Endometrium (tissue), 2 donors: Measurements from ENCODE around the gene METAP1D.

ENCODE experiments used
- FAIRE-seq: peaks from 2 replicates; lab custom pipeline; 2012; peaks lifted over from hg19 to GRCh38; lab: Jason Lieb, UNC
- donor health status: control.
- donor health status: control.

Gene METAP1D

DNA sequence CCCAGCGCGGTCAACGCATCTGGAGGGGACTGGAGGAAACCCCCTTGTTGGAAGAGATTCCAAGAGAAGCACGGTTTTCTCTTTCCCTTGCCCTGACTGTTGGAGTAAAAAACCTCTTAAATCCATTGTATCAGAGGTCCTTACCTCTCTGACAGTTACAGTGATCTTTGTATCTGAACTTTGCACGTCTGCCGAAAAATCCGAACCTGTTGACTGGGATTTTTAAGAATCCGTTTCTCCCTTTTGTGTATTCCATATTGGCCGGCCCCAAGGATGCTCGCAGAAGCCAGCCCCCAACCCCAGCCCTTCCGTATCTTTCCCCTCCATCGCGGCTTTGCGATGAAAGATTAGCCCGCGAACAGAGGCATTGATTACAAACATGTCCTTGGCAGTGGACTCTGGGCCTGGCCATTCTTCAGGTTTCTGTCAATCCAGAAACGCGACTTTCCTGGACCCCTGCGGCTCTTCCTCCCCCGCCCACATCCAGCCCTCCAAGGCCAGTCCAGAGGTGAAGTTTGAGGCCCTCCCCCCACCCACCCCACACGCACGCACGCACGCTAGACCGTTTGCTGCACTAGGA lies 81.0 kb downstream of the METAP1D start:
- no peak for FAIRE-seq

DNA sequence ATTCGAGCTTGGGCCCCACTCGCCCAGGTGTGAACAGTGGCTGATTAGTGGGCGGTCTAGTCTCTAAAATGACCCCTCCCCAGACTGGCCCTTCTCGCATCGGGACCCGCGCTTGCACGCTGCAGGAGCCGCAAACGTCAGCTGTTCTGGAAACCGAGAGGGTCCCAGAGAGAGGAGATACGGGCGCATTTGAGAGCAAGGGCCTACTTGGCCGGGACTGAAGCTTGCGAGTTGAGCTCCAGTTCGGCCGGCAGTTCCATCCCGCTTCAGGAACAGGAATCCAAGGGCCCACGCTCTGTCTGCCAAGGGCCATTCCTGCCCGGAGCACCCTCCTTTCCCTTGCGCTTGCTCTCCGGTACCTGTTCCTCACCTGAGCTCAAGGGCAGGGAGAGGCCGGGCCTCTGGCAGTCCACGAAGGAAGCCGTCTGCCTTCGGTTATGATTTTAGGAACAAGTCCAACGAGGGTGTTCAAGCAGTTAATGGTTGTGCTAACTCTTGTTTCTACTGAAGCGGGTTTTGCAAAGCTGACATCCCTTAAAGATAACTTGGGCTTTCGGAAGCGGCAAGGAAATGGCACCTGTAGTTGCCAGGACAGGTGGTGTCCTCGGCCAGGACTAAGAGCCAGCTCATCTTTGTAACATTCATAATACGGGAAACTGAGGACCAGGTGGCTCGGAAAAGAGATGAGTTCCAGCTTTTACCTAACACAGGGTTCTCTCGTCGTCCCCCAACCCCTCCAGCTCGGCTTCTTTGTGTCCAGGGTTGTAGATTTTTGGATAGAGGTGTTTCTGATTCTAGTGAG lies 81.7 kb downstream of the METAP1D start:
- no peak for FAIRE-seq

DNA sequence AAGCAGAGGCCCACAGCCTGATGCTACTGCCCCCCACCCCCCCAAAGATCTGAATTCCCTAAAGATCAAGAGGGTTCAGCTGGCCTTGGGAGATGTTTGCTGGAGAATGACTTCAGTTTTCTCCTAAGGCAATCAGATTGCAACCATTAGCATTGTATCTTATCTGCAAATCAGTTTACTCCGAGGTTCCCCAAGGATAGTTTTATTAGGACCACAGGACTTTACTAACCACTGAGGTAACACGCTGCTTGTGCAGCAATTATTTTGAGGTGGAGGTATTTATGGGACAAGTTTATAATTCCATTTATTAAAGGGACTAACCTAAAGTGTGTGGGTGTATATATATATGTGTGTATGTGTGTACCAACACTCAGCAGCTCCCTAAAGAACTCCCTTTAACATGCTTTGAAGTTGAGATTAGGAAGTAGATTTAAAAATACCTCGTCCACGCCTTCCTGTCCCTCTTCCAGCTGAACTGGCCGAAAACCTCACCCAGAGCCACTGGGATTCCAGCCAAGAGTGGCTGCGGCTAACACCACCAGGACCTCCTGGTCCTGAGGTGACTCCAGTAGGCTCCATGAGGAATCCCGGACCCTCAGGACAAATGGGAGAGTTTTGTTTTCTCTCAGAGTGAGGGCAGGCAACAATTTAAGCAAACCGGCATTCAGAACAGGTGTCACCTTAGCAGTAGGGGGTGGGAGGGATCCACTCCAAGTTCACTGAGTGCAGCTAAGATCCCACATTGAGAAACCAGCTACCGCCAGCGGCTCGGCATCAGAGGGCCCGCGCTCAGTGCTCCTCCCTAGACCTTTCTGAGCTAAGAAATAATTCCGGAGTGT lies 82.6 kb downstream of the METAP1D start:
- FAIRE-seq: no peak

DNA sequence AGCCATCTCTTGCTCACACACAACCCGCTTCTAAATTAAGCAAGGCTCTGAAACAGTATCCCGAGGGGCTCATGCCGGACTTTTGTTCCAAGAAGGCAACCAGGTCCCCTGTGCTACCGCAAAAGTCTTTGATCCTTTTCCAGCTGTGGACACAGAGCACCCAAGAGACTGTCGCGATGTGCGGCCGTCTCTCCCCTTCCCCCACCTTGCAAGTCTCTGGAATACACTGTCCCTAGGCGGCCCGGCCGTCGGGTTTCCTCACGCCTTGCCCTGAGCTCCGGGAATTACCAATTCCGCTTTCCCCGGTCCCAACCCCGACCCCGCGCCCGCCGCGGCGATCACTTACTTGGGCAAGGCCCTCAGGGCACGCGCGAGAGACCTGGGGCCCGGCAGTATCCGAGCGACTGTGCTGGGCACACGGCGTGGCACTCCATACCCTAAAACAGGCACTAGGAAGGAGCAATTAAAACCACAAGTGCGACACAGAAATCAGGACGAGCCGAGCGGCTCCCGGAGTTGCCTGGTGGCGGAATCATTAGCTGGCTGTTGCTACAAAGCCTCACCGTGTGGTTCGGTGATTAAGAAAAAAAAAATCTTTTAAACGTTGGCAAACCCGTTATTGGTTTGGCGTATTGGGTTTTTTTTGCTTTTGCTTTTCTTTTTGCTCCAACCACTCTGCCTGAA lies 83.3 kb downstream of the METAP1D start:
- no peak for FAIRE-seq

DNA sequence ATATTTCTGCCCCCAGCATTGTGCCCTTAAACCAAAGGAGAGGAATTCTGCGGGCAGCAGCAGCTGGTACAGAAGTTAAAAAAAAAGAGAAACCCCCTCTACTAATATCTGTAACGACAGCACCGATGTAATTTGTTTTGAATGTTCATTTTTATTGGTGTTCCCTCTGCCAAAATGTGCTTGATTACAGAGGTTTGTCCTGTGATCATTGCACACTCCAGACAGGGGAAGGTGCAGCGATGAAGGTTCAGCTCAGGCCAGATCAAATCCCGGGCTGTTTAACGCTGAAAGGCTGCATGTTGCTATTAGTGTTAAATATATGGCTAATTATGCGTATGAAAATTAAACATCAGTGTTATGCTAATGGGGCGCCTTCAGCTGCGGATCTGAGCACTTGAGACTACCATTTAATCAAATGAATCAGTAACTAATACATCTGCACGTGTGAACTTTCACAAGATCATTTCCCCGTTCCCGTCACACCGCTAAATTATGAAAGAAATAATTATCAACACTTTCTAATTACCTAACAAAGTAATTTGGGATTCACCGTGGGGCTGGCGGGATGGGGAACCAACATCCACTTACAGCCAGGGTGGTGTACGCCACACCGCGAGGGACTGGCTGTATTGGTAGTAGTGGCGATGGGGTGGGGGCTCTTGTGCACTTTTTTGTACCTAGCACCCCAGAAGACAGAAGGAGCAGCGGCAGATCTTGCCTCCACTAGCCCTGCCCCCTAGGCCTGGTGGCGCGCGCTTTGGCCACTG lies 84.1 kb downstream of the METAP1D start:
- FAIRE-seq: no peak

DNA sequence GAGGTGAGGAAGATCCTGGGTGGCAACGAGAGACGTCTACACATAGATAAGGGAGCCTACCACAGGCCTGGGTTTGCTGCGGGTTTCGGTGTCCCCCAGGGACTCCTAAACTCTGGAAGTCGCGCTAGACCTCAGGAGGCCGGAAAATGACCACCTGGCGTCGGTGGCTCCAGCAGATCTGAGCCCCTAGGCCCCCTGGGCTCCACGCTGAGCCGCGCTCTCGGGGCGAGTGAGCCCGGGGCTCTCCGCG lies 84.6 kb downstream of the METAP1D start:
- FAIRE-seq: no peak

DNA sequence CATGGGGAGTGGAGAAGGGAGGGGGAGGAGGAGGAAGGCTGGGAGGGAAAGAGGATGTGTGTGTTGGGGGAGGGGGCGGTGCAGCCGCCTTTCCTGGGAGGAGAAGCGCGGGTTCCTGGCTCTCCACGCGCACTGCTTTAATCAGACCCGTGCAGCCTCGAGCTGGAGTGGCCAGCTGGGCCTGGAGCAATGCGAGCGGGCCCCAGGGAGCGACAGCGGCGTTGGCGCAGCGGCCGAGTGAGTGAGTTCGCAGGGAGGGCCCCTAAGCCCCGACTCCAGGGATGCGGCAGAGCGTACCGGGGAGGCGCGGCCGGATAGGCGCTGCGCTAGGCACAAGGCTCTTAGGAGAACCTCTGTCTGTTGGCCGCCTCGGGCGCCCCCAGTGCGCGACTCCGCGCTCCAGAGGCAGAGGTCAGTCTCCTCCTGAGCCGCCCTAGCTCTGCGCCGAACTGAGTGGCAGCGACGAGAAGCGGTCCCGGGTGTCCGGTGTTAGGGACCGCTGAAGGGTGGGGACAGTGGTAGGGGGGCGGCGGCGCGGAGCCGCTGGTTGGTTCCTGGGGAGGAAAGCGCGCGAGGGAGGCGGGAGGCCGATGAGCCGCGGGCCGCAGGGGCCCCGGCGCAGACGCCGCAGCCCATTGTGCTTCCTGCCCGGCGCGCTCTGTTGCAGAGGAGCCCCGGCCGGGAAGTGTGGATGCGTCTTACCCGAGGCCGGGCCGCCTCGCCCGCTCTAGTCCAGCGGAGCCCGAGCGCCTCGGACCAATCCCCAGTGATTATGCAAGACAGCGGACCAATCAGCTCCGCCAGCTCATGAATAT lies 85.1 kb downstream of the METAP1D start:
- FAIRE-seq: no peak

DNA sequence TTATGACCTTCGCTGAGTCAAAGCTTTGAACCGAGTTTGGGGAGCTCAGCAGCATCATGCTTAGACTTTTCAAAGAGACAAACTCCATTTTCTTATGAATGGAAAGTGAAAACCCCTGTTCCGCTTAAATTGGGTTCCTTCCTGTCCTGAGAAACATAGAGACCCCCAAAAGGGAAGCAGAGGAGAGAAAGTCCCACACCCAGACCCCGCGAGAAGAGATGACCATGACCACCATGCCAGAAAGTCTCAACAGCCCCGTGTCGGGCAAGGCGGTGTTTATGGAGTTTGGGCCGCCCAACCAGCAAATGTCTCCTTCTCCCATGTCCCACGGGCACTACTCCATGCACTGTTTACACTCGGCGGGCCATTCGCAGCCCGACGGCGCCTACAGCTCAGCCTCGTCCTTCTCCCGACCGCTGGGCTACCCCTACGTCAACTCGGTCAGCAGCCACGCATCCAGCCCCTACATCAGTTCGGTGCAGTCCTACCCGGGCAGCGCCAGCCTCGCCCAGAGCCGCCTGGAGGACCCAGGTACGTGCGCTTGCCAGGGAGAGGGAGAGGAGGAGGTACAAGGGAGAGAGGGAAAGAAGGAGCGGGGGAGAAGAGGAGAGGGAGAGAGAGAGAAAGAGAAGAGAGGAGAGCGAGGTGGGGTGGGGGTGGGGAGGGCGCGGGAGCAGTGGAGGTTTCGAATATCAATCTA lies 85.9 kb downstream of the METAP1D start, which contains the start of gene DLX1:
TSS of gene DLX1 (plus strand) at position 48 of the 700 bp plus-strand sequence. CDS start at position 219, 171 bp downstream.
- FAIRE-seq: peak; percentile 4

DNA sequence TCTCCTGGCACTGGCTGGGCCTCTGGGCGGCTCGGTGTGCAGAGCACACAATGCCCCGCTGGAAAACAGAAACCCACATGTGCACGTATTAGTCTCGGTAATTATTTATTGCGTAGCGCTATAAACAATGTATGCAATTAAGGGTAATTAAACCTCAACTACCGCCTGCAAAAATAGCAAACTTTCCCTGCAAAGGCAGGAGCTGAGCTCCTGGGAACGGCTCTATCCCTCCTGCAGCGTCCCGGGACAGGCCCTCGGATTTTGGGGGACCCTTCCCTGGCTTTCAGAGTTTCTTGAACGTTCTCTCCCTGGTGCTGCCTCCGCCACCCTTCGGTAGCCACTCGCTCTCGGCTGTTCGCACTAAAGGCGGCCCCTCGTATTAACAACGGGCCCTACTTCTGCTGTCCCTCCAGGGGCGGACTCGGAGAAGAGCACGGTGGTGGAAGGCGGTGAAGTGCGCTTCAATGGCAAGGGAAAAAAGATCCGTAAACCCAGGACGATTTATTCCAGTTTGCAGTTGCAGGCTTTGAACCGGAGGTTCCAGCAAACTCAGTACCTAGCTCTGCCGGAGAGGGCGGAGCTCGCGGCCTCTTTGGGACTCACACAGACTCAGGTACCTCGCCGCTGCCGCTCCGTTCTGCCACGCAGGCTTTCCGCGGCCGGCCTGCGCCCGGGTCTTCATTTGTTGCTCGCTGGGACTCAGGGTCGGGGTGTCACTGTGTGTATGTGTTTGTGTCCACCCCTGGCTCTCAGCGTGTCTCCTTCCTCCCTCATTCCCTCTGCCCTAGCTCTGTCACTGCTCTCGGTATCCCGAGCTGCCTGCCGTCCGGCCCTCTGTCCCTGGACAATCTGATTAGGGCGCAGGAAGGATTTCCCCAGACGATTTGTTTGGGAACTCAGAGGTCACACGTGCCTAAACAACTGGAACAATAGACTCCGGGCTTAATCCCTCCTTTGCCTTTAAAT lies 86.8 kb downstream of the METAP1D start:
- no peak for FAIRE-seq

DNA sequence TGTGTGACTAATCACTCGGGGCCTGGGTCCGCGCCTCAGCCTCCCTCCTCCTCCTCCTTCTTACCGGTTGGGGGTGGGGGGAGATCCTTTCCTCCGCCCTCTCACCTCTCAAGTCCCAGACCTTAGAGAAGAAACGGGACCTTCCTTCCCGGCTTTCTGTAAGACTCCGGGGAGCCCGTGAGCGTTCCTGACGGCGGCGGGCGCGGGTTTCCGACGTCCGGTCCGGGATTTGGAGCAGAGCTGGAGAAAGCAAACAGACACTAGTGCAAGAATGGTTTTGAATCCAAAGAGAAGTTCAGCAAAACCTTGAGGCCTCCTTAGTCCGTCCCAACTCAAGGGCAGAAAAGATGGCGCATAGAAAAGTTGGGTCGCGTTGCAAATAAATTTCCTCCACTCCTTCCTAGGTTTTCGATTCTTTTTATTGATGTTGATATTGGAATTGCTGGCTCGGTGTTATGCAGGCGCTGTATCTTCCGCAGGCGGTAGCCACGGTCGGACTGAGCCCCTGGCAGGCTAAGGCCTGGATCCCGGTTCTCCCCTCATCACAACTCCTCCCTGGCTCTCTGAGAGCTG lies 87.5 kb downstream of the METAP1D start:
- FAIRE-seq: no peak

DNA sequence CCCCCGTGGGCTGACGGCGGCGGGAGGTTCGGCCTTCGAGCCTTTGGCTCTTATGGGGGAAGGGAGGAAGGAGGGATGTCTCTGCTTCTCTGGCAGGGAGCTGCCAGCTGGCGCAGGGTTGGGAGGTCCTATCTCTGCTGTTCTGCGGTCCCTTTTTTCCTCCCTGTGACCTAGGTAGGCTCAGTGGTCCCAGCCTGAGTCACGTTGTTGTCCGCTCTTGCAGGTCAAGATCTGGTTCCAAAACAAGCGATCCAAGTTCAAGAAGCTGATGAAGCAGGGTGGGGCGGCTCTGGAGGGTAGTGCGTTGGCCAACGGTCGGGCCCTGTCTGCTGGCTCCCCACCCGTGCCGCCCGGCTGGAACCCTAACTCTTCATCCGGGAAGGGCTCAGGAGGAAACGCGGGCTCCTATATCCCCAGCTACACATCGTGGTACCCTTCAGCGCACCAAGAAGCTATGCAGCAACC lies 88.1 kb downstream of the METAP1D start:
- no peak for FAIRE-seq

DNA sequence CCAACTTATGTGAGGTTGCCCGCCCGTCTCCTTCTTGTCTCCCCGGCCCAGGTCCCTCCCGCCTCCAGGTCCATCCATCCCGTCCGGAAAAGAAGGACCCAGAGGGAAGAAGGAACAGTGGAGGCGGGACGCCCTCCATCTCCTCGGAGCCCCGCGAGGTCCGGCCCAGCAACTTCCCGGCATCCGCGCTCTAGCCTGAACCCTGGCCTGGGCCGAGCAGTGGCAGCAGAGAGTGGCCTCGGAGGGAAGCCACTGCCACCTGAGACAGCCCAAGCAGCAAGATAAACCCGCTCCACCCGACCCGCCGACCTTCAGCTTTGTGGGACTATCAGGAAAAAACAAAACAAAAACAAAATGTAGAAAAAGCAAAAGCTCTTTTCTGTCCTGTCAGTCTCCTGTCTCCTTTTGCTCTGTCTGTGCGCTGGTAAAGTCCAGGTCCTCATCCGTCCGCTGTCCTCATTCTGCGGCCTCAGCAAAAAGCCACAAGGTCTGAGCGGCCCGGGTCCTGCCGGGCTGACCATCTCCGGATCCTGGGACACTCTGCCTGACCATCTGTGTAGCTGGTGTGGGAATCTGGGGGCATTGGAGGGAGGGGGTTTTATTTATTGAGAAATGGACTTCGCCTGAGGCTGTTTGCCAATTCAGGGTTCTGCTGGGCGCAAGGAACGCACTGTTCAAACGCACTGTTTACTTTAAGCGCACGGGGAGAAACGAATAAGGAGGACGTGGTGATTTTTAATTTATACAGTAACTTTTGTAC lies 88.7 kb downstream of the METAP1D start:
- no peak for FAIRE-seq

DNA sequence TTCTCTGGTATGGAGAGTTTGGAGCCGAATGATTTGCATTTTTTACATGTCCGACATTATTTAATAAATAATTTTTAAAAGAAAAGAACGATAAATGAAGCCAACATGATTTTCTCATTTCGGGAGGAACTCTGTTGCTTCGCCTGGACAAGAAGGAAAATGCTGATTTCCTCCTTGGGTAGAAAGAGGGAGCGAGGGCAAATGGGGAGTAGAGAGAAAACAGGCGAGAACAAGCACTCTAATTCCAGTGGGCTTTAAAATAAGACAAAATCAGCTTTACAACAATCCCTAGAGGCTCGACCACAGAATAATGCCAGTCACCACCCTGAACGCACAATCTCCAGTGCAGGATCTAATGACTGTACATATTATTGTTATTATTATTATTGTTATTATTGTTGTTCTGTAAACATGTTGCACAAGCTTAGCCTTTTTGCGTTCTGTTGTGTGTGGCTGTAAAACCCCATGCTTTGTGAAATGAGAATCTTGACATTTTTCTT lies 89.3 kb downstream of the METAP1D start:
- FAIRE-seq: no peak

DNA sequence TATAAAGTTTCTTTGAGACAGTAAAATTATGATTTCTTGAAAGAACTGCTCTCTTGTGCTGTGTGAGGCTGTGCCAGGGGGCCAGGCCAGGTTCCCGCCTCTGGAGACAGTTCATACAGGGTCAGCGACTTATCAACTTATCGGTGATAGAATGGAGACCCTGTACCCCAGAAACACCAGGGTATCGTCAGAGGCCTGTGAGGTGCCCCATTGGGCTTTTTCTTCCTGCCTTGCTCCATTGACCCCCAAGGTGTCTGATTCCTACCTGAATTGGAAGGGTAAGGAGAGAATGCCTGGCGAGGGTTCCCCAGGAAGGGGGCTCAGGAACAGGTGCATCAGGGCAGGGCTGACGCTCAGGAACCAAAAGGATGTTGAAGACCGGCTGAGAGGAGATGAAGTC lies 89.9 kb downstream of the METAP1D start:
- no peak for FAIRE-seq

DNA sequence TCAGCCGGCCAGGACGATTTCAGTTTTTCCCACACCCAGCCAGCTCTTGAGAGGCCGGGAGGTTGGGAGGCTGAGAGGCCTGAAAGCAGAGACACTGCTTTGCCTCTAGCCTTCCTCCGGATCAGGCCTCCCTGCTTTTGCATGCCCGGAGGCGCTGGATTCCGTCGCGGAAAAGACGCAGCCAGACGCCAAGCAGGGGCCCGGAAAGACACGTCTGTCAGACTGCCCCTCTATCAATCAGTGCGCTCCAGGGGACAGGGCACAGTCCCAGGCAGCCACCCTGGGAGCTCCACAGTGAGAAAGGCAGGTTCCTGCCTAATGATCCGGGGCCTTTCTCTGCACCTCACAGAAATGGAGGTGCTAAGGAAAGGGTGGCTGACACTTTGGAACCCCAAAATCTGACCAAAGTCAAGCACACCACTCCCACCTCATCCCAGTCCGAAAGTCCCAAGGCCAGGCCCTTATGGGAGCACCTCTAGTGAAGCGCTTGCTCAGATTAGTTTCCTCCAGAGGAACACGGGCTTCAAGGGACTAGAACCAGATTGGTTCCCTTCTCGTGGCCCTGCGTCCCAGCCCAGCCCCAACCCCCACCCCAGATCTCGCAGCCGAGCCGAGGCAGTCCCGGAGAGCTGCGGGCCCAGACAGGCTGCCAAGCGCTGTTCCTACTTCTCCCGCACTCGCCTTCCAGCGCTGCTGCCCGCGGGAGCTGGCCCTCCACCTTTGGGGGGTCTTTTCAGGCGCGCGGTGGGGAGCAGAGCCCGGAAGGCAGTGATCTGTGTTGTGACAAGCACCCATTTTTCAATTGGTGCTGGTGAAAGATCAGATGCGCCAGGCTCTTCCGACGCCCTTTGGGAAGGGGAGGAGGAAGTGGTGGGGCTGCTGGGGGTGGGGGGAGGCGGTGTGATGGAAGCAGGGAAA lies 90.5 kb downstream of the METAP1D start:
- no peak for FAIRE-seq

DNA sequence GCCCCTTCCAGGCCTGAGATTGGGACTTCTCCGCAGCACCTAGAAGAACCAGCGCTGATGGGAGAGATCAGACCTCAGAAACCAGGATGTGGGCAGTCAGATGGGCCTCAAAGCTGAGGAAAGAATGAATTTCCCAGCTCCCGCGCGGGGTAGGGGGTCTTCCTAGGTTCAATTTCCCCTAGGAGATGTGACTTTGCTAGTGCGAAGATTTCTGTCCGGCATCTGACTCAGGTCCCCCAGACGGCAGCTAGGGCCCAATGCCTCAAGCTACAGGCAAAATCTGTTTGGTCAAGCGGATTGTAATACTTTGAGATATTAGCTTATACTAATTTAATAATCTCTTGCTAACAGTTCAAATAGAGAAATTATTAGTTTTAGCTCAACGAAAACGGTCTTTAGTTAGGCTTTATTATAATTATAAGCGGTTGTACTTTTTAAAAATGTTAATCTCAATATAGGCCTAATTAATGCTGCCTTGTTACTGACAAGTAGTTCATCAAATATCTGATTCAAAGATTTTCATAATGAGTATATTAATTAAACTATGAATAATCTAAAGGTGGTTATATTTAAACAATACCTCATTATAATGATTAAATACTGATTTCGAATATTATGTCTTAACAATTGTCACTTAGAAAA lies 91.4 kb downstream of the METAP1D start:
- no peak for FAIRE-seq
